B cell (primary cell): ENCODE measurements around the gene LZTS2. TPM values are rescaled to one million over a fixed set of nuclear protein-coding genes. Genes with fewer than 3 reads are reported as not detected.

Experiments used
- ATAC-seq: fragments of 200-7000 bp; cut with Tn5 transposase; one replicate; pipeline ENCODE4 v1.10.0; 2021; ENCODE audit warnings: low read depth, mild to moderate bottlenecking, moderate number of reproducible peaks, moderate library complexity
- CTCF ChIA-PET: fragments of 350-600 bp; sonication (Branson Sonifier 250); formaldehyde crosslinking; loops from one replicate; lab custom pipeline; 2021; ENCODE audit warnings: antibody characterized with exemption, inconsistent platforms; lab: Charles Lee
- POLR2A ChIA-PET: fragments of 350-600 bp; sonication (Branson Sonifier 250); formaldehyde crosslinking; loops from one replicate; lab custom pipeline; 2021; ENCODE audit warnings: antibody characterized with exemption; lab: Charles Lee
- DNase-seq: peaks from one replicate; pipeline ENCODE4 v3.0.0; 2013
- H2AFZ ChIP-seq: 2 replicates; pipeline ENCODE4 v1.6.1; 2012; ENCODE audit warnings: mild to moderate bottlenecking, low read depth, low read length; ENCODE audit not compliant: insufficient read depth, poor library complexity, severe bottlenecking
- H3K27ac ChIP-seq, 2 donors: 1 replicate in 1 of 2; 2 replicates in 1 of 2; pipeline ENCODE4 v1.5.1; 2012 to 2013; ENCODE audit warnings: low read length in 2 of 2, mild to moderate bottlenecking in 2 of 2, moderate library complexity in 1 of 2
- H3K27me3 ChIP-seq, 4 experiments: fragments of 200-600 bp in 1 of 4; sonication (generic) in 1 of 4; replicated peaks in 1 of 4; 1 replicate in 2 of 4; 2 replicates in 2 of 4; pipeline versions ENCODE4 v1.6.1 to v1.7.0; 2013 to 2016; ENCODE audit warnings: low read length in 3 of 4, mild to moderate bottlenecking in 2 of 4, mixed read lengths in 1 of 4, moderate library complexity in 1 of 4; ENCODE audit not compliant: insufficient read depth in 4 of 4, control insufficient read depth in 3 of 4; ENCODE audit errors: control extremely low read depth in 1 of 4
- H3K36me3 ChIP-seq, 2 experiments: replicated peaks in 1 of 2; 1 replicate in 1 of 2; 2 replicates in 1 of 2; pipeline versions ENCODE4 v1.6.1 to v1.7.1; 2013; ENCODE audit warnings: low read length in 1 of 2; ENCODE audit not compliant: insufficient read depth in 2 of 2, control insufficient read depth in 1 of 2; ENCODE audit errors: control extremely low read depth in 1 of 2, extremely low read depth in 1 of 2
- H3K4me1 ChIP-seq, 2 donors: fragments of 200-600 bp in 1 of 2; sonication (generic) in 1 of 2; 1 replicate in 1 of 2; 2 replicates in 1 of 2; pipeline versions ENCODE4 v1.5.1 to v1.6.1; 2013 to 2017; ENCODE audit warnings: low read length in 2 of 2; ENCODE audit not compliant: control insufficient read depth in 2 of 2, insufficient read depth in 2 of 2
- H3K4me2 ChIP-seq: replicated peaks from 2 replicates; pipeline ENCODE3; 2012; ENCODE audit warnings: mild to moderate bottlenecking, low read depth, low read length; ENCODE audit not compliant: poor library complexity, severe bottlenecking
- H3K4me3 ChIP-seq, 5 experiments: fragments of 200-600 bp in 1 of 5; sonication (generic) in 1 of 5; 1 replicate in 3 of 5; 2 replicates in 2 of 5; pipeline versions ENCODE4 v1.5.1 to v1.7.0; 2011 to 2016; ENCODE audit warnings: low read length in 4 of 5, mild to moderate bottlenecking in 4 of 5, low read depth in 2 of 5, control low read depth in 1 of 5, moderate library complexity in 1 of 5; ENCODE audit not compliant: insufficient read depth in 1 of 5; ENCODE audit errors: control extremely low read depth in 1 of 5, extremely low read depth in 1 of 5
- H3K79me2 ChIP-seq: fragments of 200-600 bp; sonication (generic); one replicate; pipeline ENCODE4 v1.6.0; 2016; ENCODE audit warnings: low read length; ENCODE audit not compliant: control insufficient read depth, insufficient read depth
- H3K9ac ChIP-seq: fragments of 200-600 bp; sonication (generic); 2 replicates; pipeline ENCODE4 v1.6.1; 2017; ENCODE audit warnings: mild to moderate bottlenecking, low read length, moderate library complexity
- H3K9me3 ChIP-seq, 3 donors: one replicate each; pipeline versions ENCODE4 v1.6.1 to v1.7.1; 2013; ENCODE audit warnings: low read length in 2 of 3; ENCODE audit not compliant: control insufficient read depth in 2 of 3, insufficient read depth in 1 of 3; ENCODE audit errors: control extremely low read depth in 1 of 3
- H4K20me1 ChIP-seq: 2 replicates; pipeline ENCODE4 v1.6.0; 2012; ENCODE audit warnings: mild to moderate bottlenecking, low read length; ENCODE audit not compliant: insufficient read depth, control insufficient read depth, poor library complexity, severe bottlenecking
- H3K27ac Mint-ChIP-seq: one replicate; pipeline ENCODE4 v1.8.0; 2021; ENCODE audit warnings: mixed read lengths
- H3K27me3 Mint-ChIP-seq: one replicate; pipeline ENCODE4 v1.8.0; 2021; ENCODE audit warnings: mixed read lengths
- H3K4me1 Mint-ChIP-seq: one replicate; pipeline ENCODE4 v1.8.0; 2021; ENCODE audit warnings: mixed read lengths
- H3K4me3 Mint-ChIP-seq: one replicate; pipeline ENCODE4 v1.8.0; 2021; ENCODE audit warnings: mixed read lengths
- H3K9me3 Mint-ChIP-seq: one replicate; pipeline ENCODE4 v1.8.0; 2022; ENCODE audit warnings: mixed read lengths; ENCODE audit not compliant: insufficient read depth
- EZH2 ChIP-seq: IDR thresholded peaks from 2 replicates; pipeline ENCODE4 v1.6.1; 2012; ENCODE audit warnings: borderline replicate concordance, low read depth, mild to moderate bottlenecking, moderate library complexity, low read length; ENCODE audit not compliant: insufficient read depth, poor library complexity, severe bottlenecking
- WGBS: methylation state at CpG from one replicate; pipeline ENCODE4 v1.1.5; 2013; ENCODE audit warnings: missing lambda C conversion rate; ENCODE audit not compliant: insufficient coverage; 5-methylcytosine and 5-hydroxymethylcytosine counted together
- intact Hi-C: fragments of 100-400 bp; cut with micrococcal nuclease; formaldehyde crosslinking; loops from one replicate; pipeline ENCODE4 v1.10.0; 2022
- polyA plus RNA-seq: library from polyadenylated mRNA; depleted of rRNA; stranded (reverse); fragments of >200 nt; gene quantifications from 2 replicates; pipeline ENCODE4 v1.2.3, GENCODE V29; 2012
- total RNA-seq, 2 donors: library from RNA; stranded (reverse); fragments of 120-200 nt in 1 of 2; gene quantifications; 1 replicate in 1 of 2; 2 replicates in 1 of 2; pipeline versions ENCODE4 v1.2.3 to v1.2.4, GENCODE V29; 2013 to 2022
- TF ChIP-seq, protein P1 (sequence below): fragments of 200-600 bp; IDR thresholded peaks from one replicate; pipeline ENCODE4 v1.8.0; 2022; ENCODE audit warnings: antibody characterized with exemption, mild to moderate bottlenecking

LZTS2 gene
- total and polyA plus RNA-seq, 2 donors (not counting 1 experiment from before 2014, with no cell fraction given), result 23.2 to 36.9 TPM

DNA sequence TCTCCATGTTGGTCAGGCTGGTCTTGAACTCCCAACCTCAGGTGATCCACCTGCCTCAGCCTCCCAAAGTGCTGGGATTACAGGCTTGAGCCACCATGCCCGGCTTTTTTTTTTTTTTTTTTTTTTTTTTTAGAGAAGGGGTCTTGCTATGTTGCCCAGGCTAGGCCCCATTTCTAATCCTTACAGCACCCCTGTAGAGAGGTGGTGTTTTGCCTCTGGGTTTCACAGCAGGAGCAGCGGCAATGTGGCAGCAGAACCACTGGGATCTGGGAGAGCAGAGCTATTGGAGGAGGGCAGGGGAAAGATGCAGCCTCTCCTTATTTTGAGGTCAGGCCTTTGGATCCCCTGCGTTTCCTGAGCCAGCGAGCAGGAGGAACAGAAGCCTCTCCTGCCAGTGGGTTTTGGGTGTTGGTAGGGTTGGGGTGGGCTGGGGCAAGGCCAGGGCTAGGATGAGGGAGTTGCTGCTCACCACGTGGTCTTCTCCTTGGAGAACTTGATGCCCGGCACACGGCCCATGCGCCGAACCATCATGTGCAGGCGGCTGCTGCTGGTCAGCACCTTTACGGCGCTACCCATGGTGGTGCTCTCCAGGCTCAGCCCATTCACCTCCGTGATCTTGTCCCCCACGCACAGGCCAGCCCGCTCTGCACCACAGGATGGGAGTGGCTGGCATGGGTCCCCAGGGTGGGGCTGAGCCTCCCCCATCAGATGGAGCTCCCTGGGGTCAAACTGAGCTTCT is 23.5 kb downstream of the LZTS2 start:
- H3K27ac ChIP-seq, result no peak overlapping the region
- no peak overlapping the region for H3K4me2 ChIP-seq
- ChIA-PET CTCF (no interaction called here), POLR2A (no interaction called here)
- Mint-ChIP-seq H3K27ac (no peak overlapping the region), H3K9me3 (no peaks in the 10 kb centered on the region), H3K4me3 (no peak overlapping the region), H3K4me1 (peaks cover 7% of the 10 kb centered on the region), H3K27me3 (peaks cover 15% of the 10 kb centered on the region)
- no peaks in the 10 kb centered on the region for H3K79me2 ChIP-seq
- peaks cover 0 to 19% (median 8%) of the 10 kb centered on the region in 4 experiments for H3K27me3 ChIP-seq
- ATAC-seq (no peak), DNase-seq (no peak)
- H3K9me3 ChIP-seq, result no peaks in the 10 kb centered on the region
- peaks cover 12 to 13% of the 10 kb centered on the region in 2 donors for H3K4me1 ChIP-seq
- intact Hi-C loops, result no loop called here
- no peak overlapping the region for H3K4me3 ChIP-seq
- H3K36me3 ChIP-seq, result no peaks in the 10 kb centered on the region
- WGBS, result 92% methylated on average over 14 of the region's 15 CpGs
- no peak overlapping the region for H2AFZ ChIP-seq
- H3K9ac ChIP-seq, result no peak overlapping the region
- no peaks in the 10 kb centered on the region for H4K20me1 ChIP-seq
- TF ChIP-seq EZH2, result no peak
- TF ChIP-seq, protein P1, sequence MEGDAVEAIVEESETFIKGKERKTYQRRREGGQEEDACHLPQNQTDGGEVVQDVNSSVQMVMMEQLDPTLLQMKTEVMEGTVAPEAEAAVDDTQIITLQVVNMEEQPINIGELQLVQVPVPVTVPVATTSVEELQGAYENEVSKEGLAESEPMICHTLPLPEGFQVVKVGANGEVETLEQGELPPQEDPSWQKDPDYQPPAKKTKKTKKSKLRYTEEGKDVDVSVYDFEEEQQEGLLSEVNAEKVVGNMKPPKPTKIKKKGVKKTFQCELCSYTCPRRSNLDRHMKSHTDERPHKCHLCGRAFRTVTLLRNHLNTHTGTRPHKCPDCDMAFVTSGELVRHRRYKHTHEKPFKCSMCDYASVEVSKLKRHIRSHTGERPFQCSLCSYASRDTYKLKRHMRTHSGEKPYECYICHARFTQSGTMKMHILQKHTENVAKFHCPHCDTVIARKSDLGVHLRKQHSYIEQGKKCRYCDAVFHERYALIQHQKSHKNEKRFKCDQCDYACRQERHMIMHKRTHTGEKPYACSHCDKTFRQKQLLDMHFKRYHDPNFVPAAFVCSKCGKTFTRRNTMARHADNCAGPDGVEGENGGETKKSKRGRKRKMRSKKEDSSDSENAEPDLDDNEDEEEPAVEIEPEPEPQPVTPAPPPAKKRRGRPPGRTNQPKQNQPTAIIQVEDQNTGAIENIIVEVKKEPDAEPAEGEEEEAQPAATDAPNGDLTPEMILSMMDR, result no peak

DNA sequence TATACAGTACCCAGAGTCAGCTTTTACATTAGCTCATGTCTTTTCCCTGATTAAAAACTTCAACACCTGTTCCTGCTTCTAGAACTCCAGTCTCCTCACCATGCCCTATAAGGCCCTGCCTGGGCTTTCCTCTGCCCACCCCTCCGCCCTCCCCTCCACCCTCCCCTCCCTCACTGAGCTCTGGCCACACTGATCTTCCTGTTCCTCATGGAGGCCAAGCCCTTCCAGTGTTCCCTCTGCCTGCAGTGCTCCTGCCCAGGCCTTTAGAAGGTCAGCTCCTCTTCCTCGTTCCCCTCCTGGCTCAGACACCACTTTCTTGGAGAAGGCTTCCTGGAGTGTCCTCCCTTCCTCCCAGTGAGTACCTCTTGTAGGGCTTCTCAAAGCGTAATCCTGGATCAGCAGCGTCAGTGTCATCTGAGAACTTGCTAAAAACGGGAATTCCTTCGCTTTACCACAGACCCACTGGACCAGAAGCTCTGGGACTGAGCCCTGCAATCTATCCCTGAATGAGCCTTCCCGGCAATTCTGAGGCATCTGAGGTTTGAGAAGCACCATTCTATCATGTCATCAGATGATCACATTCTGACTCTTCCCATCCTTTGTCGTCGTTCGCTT is 27.6 kb downstream of the LZTS2 start:
- WGBS, result 83% methylated on average over 6 of the region's 10 CpGs
- no peak for ATAC-seq
- CTCF ChIA-PET, result interaction anchor here (1.5 to 6.4 kb wide), 5 partner anchors 8 to 40 kb away, joined by 4 to 72 read pairs (median 6); no protein-coding TSS in a partner anchor
- TF ChIP-seq, protein P1, result no peak
- no peak for TF ChIP-seq EZH2
- Histone ChIP-seq H3K36me3 (no peaks in the 10 kb centered on the region), H3K4me1 (peaks cover 8 to 17% of the 10 kb centered on the region in 2 donors), H3K9me3 (no peaks in the 10 kb centered on the region), H3K4me3 (no peak overlapping the region), H3K9ac (no peak overlapping the region), H3K4me2 (no peak overlapping the region), H4K20me1 (no peaks in the 10 kb centered on the region), H2AFZ (no peak overlapping the region), H3K79me2 (no peaks in the 10 kb centered on the region), H3K27ac (no peak overlapping the region), H3K27me3 (peaks cover 0 to 29% (median 13%) of the 10 kb centered on the region in 4 experiments)
- POLR2A ChIA-PET, result no interaction called here
- Mint-ChIP-seq H3K27me3 (peaks cover 15% of the 10 kb centered on the region), H3K9me3 (no peaks in the 10 kb centered on the region), H3K27ac (peak overlapping the region; percentile 27), H3K4me3 (no peak overlapping the region), H3K4me1 (peaks cover 10% of the 10 kb centered on the region)
- DNase-seq, result no peak
- intact Hi-C loops, result no loop called here
